Measurements from ENCODE around the gene OR51B6. TPM values are rescaled to one million over a fixed set of nuclear protein-coding genes. Genes with fewer than 3 reads are reported as not detected.
"Not testable (repeated sequence)": the region's sequence is repeated elsewhere in the genome, so short reads cannot be mapped to it uniquely, and the experiment has no call there.

Gene OR51B6
- total and polyA plus RNA-seq, 9 donors = not detected

DNA sequence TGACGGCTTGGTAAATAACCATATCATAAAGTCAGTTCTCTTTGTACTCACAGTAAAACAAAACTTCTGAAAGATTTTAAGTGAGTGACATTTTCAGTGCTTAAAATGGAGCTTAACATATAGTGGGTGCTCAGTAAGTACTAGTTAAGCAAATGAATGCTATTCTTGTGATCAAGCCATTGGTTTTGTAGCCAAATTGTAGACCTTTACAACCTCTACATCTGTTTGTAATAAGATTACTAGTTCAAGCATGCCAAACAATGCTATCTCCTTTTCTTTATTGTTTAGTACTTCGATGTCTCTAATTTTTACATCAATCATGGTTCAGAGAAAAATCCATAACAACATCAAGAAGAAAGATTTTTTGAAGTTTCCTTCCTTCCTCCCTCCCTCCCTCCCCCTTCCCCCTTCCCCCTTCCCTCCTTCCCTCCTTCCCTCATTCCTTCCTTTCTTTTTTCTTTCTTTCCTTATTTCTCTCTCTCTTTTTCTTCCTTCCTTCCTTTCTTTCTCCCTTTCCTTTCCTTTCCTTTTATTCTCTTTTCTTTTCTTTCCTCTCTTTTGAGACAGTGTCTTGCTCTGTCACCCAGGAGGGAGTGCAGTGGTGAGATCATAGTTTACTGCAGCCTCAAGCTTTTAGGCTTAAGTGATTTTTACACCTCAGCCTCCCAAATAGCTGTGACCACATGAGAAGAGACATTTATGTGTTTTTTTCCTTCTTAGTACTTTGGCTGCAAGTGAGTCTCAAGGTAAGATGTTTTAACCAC lies 43.9 kb upstream of the OR51B6 start:
- H3K27me3 ChIP-seq = no peaks in the 10 kb centered on the region
- no peak overlapping the region for H3K4me3 ChIP-seq
- TF ChIP-seq, protein P1, sequence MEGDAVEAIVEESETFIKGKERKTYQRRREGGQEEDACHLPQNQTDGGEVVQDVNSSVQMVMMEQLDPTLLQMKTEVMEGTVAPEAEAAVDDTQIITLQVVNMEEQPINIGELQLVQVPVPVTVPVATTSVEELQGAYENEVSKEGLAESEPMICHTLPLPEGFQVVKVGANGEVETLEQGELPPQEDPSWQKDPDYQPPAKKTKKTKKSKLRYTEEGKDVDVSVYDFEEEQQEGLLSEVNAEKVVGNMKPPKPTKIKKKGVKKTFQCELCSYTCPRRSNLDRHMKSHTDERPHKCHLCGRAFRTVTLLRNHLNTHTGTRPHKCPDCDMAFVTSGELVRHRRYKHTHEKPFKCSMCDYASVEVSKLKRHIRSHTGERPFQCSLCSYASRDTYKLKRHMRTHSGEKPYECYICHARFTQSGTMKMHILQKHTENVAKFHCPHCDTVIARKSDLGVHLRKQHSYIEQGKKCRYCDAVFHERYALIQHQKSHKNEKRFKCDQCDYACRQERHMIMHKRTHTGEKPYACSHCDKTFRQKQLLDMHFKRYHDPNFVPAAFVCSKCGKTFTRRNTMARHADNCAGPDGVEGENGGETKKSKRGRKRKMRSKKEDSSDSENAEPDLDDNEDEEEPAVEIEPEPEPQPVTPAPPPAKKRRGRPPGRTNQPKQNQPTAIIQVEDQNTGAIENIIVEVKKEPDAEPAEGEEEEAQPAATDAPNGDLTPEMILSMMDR (IDR thresholded peaks at IDR 0.05) = no peak
- no peak for TF ChIP-seq POLR2A (IDR thresholded peaks at IDR 0.05)
- TF ChIP-seq EP300 (IDR thresholded peaks at IDR 0.05) = no peak
- no peak for DNase-seq
- no peaks in the 10 kb centered on the region for H3K9me3 ChIP-seq
- H3K27ac ChIP-seq = no peak overlapping the region
- 53 to 70% (median 65%) methylated on average over 2 of the region's 2 CpGs for WGBS, 3 donors
- no peaks in the 10 kb centered on the region for H3K36me3 ChIP-seq
- H3K4me1 ChIP-seq (ENCODE audit: insufficient read depth) = no peaks in the 10 kb centered on the region
- intact Hi-C loops (cut with DNase I) = no loop called here

DNA sequence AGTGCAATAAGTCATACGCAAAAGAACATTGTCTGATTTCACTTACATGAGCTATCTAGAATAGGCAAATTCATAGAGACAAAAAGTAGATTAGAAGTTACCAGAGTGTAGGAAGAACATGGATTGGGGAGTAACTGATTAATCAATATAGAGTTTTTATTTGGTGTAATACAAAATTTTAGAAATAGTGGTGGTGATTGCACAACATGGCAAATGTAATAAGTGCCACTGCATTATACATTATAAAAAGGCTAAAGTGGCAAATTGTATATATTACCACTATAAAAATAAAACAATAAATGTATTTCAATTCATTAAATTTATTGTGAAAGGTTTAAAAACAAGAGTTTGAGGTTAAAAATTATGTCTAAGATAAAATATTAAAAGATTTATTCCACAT lies 40.9 kb upstream of the OR51B6 start:
- TF ChIP-seq, protein P1 (IDR thresholded peaks at IDR 0.05) = no peak
- no peak for TF ChIP-seq EP300 (IDR thresholded peaks at IDR 0.05)
- no peak for TF ChIP-seq POLR2A (IDR thresholded peaks at IDR 0.05)
- no peaks in the 10 kb centered on the region for H3K9me3 ChIP-seq
- no peaks in the 10 kb centered on the region for H3K36me3 ChIP-seq
- no peaks in the 10 kb centered on the region for H3K27me3 ChIP-seq
- no peak for DNase-seq
- H3K27ac ChIP-seq = no peak overlapping the region
- 96 to 98% (median 97%) methylated on average over 1 of the region's 1 CpG for WGBS, 3 donors
- no peaks in the 10 kb centered on the region for H3K4me1 ChIP-seq (ENCODE audit: insufficient read depth)
- intact Hi-C loops (cut with DNase I) = loop anchor here in 1 of 4 donors (5.0 kb wide), 1 partner anchor 1892 kb away; no protein-coding TSS in a partner anchor
- no peak overlapping the region for H3K4me3 ChIP-seq

- not testable (repeated sequence) for DNase-seq; H3K27me3 ChIP-seq; H3K4me1 ChIP-seq (ENCODE audit: insufficient read depth); H3K4me3 ChIP-seq; H3K9me3 ChIP-seq; H3K27ac ChIP-seq; H3K36me3 ChIP-seq
- WGBS, 3 donors = 72 to 83% (median 77%) methylated on average over 3 of the region's 3 CpGs
- intact Hi-C loops (cut with DNase I) = loop anchor here in 1 of 4 donors (5.0 kb wide), 1 partner anchor 1889 kb away; no protein-coding TSS in a partner anchor
These were observed 37.8 kb upstream of the OR51B6 start for GRCh38 chr11:5313326-5314023.

DNA sequence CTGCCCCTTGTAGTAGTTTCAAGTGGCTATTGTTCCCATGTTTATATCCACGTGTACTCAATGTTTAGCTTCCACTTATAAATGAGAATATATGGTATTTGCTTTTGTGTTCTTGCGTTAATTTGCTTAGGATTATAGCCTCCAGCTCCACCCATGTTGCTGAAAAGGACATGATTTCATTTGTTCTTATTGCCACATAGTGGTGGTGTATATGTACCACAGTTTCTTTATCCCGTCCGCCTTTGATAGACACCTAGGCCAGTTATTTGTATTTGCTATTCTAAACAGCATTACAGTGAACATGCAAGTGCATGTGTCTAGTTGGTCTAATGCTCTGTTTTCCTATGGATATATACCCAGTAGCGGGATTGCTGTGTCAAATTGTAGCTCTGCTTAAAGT lies 34.0 kb upstream of the OR51B6 start:
- Histone ChIP-seq H3K9me3 (no peaks in the 10 kb centered on the region), H3K27me3 (no peaks in the 10 kb centered on the region), H3K4me1 (ENCODE audit: insufficient read depth) (no peaks in the 10 kb centered on the region), H3K4me3 (no peak overlapping the region), H3K27ac (no peak overlapping the region), H3K36me3 (no peaks in the 10 kb centered on the region)
- TF ChIP-seq, protein P1 (IDR thresholded peaks at IDR 0.05) = no peak
- TF ChIP-seq EP300 (IDR thresholded peaks at IDR 0.05) (no peak), POLR2A (IDR thresholded peaks at IDR 0.05) (no peak)
- no peak for DNase-seq
- intact Hi-C loops (cut with DNase I) = no loop called here
- WGBS, 3 donors = 78 to 88% (median 81%) methylated on average over 5 of the region's 5 CpGs

DNA sequence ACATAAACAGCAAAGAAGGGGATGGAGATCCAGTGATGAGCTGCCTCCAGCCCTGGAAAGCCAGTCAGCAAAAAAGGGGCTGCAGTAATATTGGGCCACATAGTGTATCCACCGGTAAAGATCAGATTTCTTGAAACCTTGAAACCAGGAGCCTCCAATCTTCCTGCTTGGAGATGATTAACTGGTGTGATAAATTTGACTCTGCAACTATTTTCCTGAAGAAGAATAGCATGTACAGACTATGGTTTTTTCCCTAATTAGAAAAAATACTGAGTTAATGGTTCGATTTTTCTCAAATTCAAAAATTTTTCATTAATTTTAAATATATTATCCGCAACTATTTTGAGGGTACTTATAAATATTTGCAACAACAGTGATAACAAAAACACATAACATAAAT lies 27.1 kb upstream of the OR51B6 start, which contains the start of gene OR51B2:
TSS of gene OR51B2 (minus strand) at position 101 of the 400 bp plus-strand sequence. CDS start at position 101, 0 bp downstream.
- Histone ChIP-seq H3K4me3 (no peak within 1 kb of the TSS), H3K27me3 (no peaks in the 10 kb centered on the region), H3K36me3 (no peaks in the 10 kb centered on the region), H3K4me1 (ENCODE audit: insufficient read depth) (no peaks in the 10 kb centered on the region), H3K9me3 (no peaks in the 10 kb centered on the region), H3K27ac (no peak within 1 kb of the TSS)
- TF ChIP-seq POLR2A (IDR thresholded peaks at IDR 0.05) (no peak), EP300 (IDR thresholded peaks at IDR 0.05) (no peak)
- TF ChIP-seq, protein P1 (IDR thresholded peaks at IDR 0.05) = no peak
- 60 to 80% (median 77%) methylated on average over 3 of the region's 3 CpGs for WGBS, 3 donors
- intact Hi-C loops (cut with DNase I) = no loop called here
- DNase-seq = no peak

All from ovary (tissue), 9 donors.